K562 (cell line): ENCODE results near the gene CENPQ.

Experiments
- HDAC8 ChIP-seq: fragments of 450-650 bp; IDR thresholded peaks from 2 replicates; pipeline ENCODE4 v1.6.1; 2016; ENCODE audit warnings: mild to moderate bottlenecking, missing genetic modification characterization, moderate library complexity, missing compliant biosample characterization
- PURB ChIP-seq: sonication (generic); formaldehyde crosslinking; IDR thresholded peaks from 2 replicates; pipeline ENCODE4 v1.9.0; 2021; ENCODE audit warnings: low read depth, mild to moderate bottlenecking, missing genetic modification reagents
- ZNF224 ChIP-seq: sonication (generic); formaldehyde crosslinking; IDR thresholded peaks from 2 replicates; pipeline ENCODE4 v1.8.0; 2022; ENCODE audit warnings: mild to moderate bottlenecking, missing genetic modification reagents
- TF ChIP-seq, protein P1 (sequence below): fragments of 250-450 bp; sonication (Bioruptor Pico); IDR thresholded peaks from 2 replicates; pipeline ENCODE4 v1.5.0; 2020; ENCODE audit warnings: mild to moderate bottlenecking, borderline replicate concordance
- TF ChIP-seq, protein P2 (sequence below): fragments of 450-650 bp; IDR thresholded peaks from 2 replicates; pipeline ENCODE4 v1.6.1; 2016; ENCODE audit warnings: low read depth

DNA sequence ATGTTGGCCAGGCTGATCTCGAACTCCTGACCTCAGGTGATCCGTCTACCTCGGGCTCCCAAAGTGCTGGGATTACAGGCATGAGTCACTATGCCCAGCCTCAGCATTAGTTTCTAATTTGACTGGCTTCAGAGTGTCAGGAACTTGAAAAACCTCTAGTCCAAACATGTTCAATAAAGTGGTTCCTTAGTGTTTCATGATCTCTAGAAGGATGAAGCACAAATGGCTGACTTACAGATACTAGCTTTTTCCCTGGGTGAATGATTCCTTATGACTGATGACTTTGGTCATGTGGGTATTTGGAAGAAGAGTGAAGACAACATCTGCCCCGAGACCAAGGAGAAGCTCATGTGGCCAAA is 53.0 kb downstream of the CENPQ start:
- no peak for TF ChIP-seq ZNF224 (CRISPR knock-in tag)
- TF ChIP-seq, protein P1, sequence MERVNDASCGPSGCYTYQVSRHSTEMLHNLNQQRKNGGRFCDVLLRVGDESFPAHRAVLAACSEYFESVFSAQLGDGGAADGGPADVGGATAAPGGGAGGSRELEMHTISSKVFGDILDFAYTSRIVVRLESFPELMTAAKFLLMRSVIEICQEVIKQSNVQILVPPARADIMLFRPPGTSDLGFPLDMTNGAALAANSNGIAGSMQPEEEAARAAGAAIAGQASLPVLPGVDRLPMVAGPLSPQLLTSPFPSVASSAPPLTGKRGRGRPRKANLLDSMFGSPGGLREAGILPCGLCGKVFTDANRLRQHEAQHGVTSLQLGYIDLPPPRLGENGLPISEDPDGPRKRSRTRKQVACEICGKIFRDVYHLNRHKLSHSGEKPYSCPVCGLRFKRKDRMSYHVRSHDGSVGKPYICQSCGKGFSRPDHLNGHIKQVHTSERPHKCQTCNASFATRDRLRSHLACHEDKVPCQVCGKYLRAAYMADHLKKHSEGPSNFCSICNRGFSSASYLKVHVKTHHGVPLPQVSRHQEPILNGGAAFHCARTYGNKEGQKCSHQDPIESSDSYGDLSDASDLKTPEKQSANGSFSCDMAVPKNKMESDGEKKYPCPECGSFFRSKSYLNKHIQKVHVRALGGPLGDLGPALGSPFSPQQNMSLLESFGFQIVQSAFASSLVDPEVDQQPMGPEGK (CRISPR knock-in tag), result no peak
- TF ChIP-seq, protein P2, sequence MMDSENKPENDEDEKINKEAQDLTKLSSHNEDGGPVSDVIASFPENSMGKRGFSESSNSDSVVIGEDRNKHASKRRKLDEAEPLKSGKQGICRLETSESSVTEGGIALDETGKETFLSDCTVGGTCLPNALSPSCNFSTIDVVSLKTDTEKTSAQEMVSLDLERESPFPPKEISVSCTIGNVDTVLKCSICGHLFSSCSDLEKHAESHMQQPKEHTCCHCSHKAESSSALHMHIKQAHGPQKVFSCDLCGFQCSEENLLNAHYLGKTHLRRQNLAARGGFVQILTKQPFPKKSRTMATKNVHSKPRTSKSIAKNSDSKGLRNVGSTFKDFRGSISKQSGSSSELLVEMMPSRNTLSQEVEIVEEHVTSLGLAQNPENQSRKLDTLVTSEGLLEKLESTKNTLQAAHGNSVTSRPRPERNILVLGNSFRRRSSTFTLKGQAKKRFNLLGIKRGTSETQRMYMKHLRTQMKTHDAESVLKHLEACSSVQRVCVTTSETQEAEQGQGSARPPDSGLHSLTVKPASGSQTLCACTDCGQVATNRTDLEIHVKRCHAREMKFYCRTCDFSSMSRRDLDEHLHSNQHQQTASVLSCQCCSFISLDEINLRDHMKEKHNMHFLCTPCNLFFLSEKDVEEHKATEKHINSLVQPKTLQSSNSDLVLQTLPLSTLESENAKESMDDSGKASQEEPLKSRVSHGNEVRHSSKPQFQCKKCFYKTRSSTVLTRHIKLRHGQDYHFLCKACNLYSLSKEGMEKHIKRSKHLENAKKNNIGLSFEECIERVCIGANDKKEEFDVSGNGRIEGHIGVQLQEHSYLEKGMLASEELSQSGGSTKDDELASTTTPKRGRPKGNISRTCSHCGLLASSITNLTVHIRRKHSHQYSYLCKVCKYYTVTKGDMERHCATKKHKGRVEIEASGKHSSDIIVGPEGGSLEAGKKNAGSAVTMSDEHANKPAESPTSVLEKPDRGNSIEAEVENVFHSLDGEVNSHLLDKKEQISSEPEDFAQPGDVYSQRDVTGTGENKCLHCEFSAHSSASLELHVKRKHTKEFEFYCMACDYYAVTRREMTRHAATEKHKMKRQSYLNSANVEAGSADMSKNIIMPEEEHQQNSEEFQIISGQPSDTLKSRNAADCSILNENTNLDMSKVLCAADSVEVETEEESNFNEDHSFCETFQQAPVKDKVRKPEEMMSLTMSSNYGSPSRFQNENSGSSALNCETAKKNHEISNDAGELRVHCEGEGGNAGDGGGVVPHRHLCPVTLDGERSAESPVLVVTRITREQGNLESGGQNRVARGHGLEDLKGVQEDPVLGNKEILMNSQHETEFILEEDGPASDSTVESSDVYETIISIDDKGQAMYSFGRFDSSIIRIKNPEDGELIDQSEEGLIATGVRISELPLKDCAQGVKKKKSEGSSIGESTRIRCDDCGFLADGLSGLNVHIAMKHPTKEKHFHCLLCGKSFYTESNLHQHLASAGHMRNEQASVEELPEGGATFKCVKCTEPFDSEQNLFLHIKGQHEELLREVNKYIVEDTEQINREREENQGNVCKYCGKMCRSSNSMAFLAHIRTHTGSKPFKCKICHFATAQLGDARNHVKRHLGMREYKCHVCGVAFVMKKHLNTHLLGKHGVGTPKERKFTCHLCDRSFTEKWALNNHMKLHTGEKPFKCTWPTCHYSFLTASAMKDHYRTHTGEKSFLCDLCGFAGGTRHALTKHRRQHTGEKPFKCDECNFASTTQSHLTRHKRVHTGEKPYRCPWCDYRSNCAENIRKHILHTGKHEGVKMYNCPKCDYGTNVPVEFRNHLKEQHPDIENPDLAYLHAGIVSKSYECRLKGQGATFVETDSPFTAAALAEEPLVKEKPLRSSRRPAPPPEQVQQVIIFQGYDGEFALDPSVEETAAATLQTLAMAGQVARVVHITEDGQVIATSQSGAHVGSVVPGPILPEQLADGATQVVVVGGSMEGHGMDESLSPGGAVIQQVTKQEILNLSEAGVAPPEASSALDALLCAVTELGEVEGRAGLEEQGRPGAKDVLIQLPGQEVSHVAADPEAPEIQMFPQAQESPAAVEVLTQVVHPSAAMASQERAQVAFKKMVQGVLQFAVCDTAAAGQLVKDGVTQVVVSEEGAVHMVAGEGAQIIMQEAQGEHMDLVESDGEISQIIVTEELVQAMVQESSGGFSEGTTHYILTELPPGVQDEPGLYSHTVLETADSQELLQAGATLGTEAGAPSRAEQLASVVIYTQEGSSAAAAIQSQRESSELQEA, result no peak
- no peak for TF ChIP-seq HDAC8 (tag)
- no peak for TF ChIP-seq PURB
